ENCODE measurements around the gene TMEM235.

DNA sequence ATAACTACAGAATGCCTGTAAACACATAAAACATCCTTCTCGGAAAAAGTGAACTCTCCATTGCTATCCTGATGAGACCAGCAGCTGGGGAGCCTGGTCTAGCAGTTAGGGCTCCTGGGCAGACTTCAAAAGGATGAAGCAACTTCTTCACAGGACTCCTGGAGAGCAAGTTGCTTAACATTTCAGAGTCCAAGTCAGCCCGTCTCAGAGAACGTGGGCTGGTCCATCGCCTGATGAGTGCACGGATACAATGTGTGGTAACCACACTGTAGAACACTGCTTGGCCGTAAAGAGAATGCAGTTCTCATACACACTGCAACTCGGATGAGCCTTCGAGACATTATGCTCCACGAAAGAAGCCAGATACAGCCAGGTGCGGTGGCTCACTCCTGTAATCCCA is 52.7 kb downstream of the TMEM235 start:
- no peak for TF ChIP-seq EZH2 (IDR thresholded peaks at IDR 0.05; ENCODE audit: borderline replicate concordance, low read depth, low read length, severe bottlenecking)
- TF ChIP-seq CTCF (IDR thresholded peaks at IDR 0.05; ENCODE audit: extremely low read depth in 1 of 2, insufficient read depth in 1 of 2, low read depth in 1 of 2, low read length in 2 of 2), result no peak
- no peak for TF ChIP-seq POLR2A (IDR thresholded peaks at IDR 0.05; ENCODE audit: low read depth, low read length)
- TF ChIP-seq POLR2AphosphoS5 (IDR thresholded peaks at IDR 0.05; ENCODE audit: insufficient read depth, low read depth, low read length), result no peak
- no peak for TF ChIP-seq MAX (IDR thresholded peaks at IDR 0.05; ENCODE audit: insufficient read depth, insufficient read length)
- no peak for TF ChIP-seq GATA2 (IDR thresholded peaks at IDR 0.05; ENCODE audit: insufficient read depth, insufficient read length, low read depth, low read length)
- TF ChIP-seq FOS (IDR thresholded peaks at IDR 0.05; ENCODE audit: borderline replicate concordance, insufficient read depth, low read length), result no peak
- TF ChIP-seq JUN (IDR thresholded peaks at IDR 0.05; ENCODE audit: borderline replicate concordance, insufficient read depth, insufficient read length, low read depth), result no peak
